Fibroblast of lung (primary cell): ENCODE results near the gene CAPZA2.

Experiments used
- CTCF ChIP-seq, 2 donors: IDR thresholded peaks in 1 of 2; conservative IDR thresholded peaks in 1 of 2; 1 replicate in 1 of 2; 2 replicates in 1 of 2; pipeline ENCODE4 v1.5.1; 2011 to 2012; ENCODE audit warnings: low read length in 2 of 2, control low read depth in 1 of 2, inconsistent platforms in 1 of 2, low read depth in 1 of 2, mild to moderate bottlenecking in 1 of 2
- EZH2 ChIP-seq: IDR thresholded peaks from 2 replicates; pipeline ENCODE4 v1.5.1; 2012; ENCODE audit warnings: low read length, control low read depth, mild to moderate bottlenecking; ENCODE audit errors: missing control alignments

- TF ChIP-seq CTCF (conservative IDR thresholded peaks at IDR 0.05 in 1 of 2, IDR thresholded peaks at IDR 0.05 in 1 of 2; ENCODE audit: low read depth in 1 of 2, low read length in 2 of 2) (no peak), EZH2 (no peak)
Measured at GRCh38 chr7:116886543-116887156, 24.3 kb downstream of the CAPZA2 start.
